Measurements from ENCODE around the gene KLF14.

DNA sequence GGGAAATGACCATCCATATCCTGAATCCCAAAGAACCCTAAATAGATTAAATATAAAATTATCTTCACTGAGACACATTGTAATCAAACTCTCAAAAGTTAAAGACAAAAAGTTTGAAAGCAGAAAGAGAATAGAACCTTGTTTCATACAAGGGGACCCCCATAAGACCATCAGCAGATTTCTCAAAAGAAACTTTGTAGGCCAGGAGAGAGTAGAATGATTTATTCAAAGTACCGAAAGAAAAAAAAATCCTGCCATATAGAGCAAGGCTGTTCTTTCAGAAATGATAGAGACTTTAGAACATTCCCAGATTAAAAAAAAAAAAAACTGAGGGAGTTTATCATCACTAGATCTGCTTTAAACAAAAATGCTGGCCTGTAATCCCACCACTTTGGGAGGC, 34.8 kb upstream of the KLF14 start:
- TF ChIP-seq EZH2 (IDR thresholded peaks at IDR 0.05; ENCODE audit: insufficient read depth, poor library complexity, severe bottlenecking), result no peak
- no peak for TF ChIP-seq EZH2phosphoT487 (IDR thresholded peaks at IDR 0.05; ENCODE audit: insufficient read depth, low read depth)
